GM12878 (cell line): Measurements from ENCODE around the gene B3GALT4. TPM values are rescaled to one million over a fixed set of nuclear protein-coding genes. Genes with fewer than 3 reads are reported as not detected.

Experiments used
- ATAC-seq: fragments of 200-7000 bp; cut with Tn5 transposase; 3 replicates; pipeline ENCODE4 v1.9.1; 2020; ENCODE audit warnings: mild to moderate bottlenecking, moderate library complexity
- BruUV-seq: library from RNA; stranded (reverse); fragments of 400-500 nt; replicated peaks from 2 replicates; lab custom pipeline; 2021; lab: Mats Ljungman, UMichigan
- CTCF ChIA-PET: fragments of 300-600 bp; sonication (Branson Sonifier 250); formaldehyde crosslinking; extraction: SDS; loops from one replicate; lab custom pipeline; 2021; ENCODE audit warnings: inconsistent platforms; lab: Yijun Ruan, JAX
- POLR2A ChIA-PET: fragments of 350-600 bp; formaldehyde crosslinking; extraction: SDS; loops from one replicate; lab custom pipeline; 2021; ENCODE audit warnings: inconsistent platforms; lab: Charles Lee
- RAD21 ChIA-PET: fragments of 300-600 bp; sonication (Branson Sonifier 250); formaldehyde crosslinking; loops from one replicate; lab custom pipeline; 2023; ENCODE audit warnings: antibody characterized with exemption; ENCODE audit not compliant: unreplicated experiment; lab: Charles Lee
- SMC1A ChIA-PET: fragments of 300-600 bp; sonication (Branson Sonifier 250); formaldehyde crosslinking; loops from one replicate; lab custom pipeline; 2023; ENCODE audit not compliant: unreplicated experiment, uncharacterized antibody; lab: Charles Lee
- DNase-seq: peaks from one replicate; pipeline ENCODE4 v3.0.0-alpha.2; 2011; ENCODE audit warnings: low read depth, low spot score
- FAIRE-seq: peaks from 3 replicates; lab custom pipeline; 2011; peaks lifted over from hg19 to GRCh38; lab: Jason Lieb, UNC
- H2AFZ ChIP-seq: 2 replicates; pipeline ENCODE4 v1.6.0; 2011; ENCODE audit warnings: low read depth, low read length, control low read depth; ENCODE audit not compliant: control insufficient read depth
- H3K27ac ChIP-seq: 2 replicates; pipeline ENCODE4 v1.5.1; 2011; ENCODE audit warnings: control low read depth; ENCODE audit not compliant: control insufficient read depth, insufficient read depth
- H3K27me3 ChIP-seq, 2 experiments: replicated peaks in 1 of 2; 2 replicates each; pipeline versions ENCODE4 v1.6.0 to v1.6.1; 2011; ENCODE audit warnings: low read length in 1 of 2; ENCODE audit not compliant: control insufficient read depth in 2 of 2, insufficient read depth in 2 of 2
- H3K36me3 ChIP-seq, 2 experiments: 2 replicates each; pipeline ENCODE4 v1.5.1; 2011; ENCODE audit warnings: low read length in 1 of 2; ENCODE audit not compliant: control insufficient read depth in 2 of 2, insufficient read depth in 2 of 2
- H3K4me1 ChIP-seq: 2 replicates; pipeline ENCODE4 v1.6.1; 2011; ENCODE audit warnings: mild to moderate bottlenecking, low read length, moderate library complexity, mixed read lengths; ENCODE audit not compliant: control insufficient read depth, insufficient read depth
- H3K4me2 ChIP-seq: 2 replicates; pipeline ENCODE4 v1.6.0; 2011; ENCODE audit warnings: control low read depth; ENCODE audit not compliant: control insufficient read depth, insufficient read depth
- H3K4me3 ChIP-seq: fragments of 200-600 bp; sonication (generic); 2 replicates; pipeline ENCODE4 v1.5.1; 2016
- H3K79me2 ChIP-seq: 2 replicates; pipeline ENCODE4 v1.6.0; 2011; ENCODE audit warnings: low read length; ENCODE audit not compliant: control insufficient read depth, insufficient read depth
- H3K9ac ChIP-seq: 2 replicates; pipeline ENCODE4 v1.8.0; 2011; ENCODE audit warnings: low read length, control low read depth, mixed read lengths; ENCODE audit not compliant: control insufficient read depth, insufficient read depth
- H3K9me3 ChIP-seq: replicated peaks from 3 replicates; pipeline ENCODE4 v1.5.1; 2011; ENCODE audit warnings: mild to moderate bottlenecking, low read length; ENCODE audit not compliant: control insufficient read depth, insufficient read depth
- H4K20me1 ChIP-seq: 2 replicates; pipeline ENCODE4 v1.6.0; 2011; ENCODE audit not compliant: control insufficient read depth, insufficient read depth
- BHLHE40 ChIP-seq, 2 experiments: fragments of 450-650 bp in 1 of 2; IDR thresholded peaks; 2 replicates each; pipeline ENCODE4 v1.6.1; 2011 to 2017; ENCODE audit warnings: low read depth in 2 of 2, borderline replicate concordance in 1 of 2, improper control_type of control experiment in 1 of 2, low read length in 1 of 2, mild to moderate bottlenecking in 1 of 2
- HDAC2 ChIP-seq: fragments of 200-600 bp; sonication (generic); IDR thresholded peaks from 2 replicates; pipeline ENCODE4 v1.6.1; 2017
- JUNB ChIP-seq: IDR thresholded peaks from 2 replicates; pipeline ENCODE4 v1.6.1; 2016; ENCODE audit warnings: antibody characterized with exemption, mild to moderate bottlenecking
- KDM1A ChIP-seq: fragments of 200-600 bp; sonication (generic); IDR thresholded peaks from 2 replicates; pipeline ENCODE4 v1.6.1; 2016; ENCODE audit warnings: borderline replicate concordance
- NR2F1 ChIP-seq: fragments of 450-650 bp; conservative IDR thresholded peaks from 2 replicates; pipeline ENCODE4 v1.6.1; 2017; ENCODE audit warnings: mild to moderate bottlenecking
- RFX5 ChIP-seq: IDR thresholded peaks from 2 replicates; pipeline ENCODE4 v1.6.1; 2011; ENCODE audit warnings: low read depth, low read length, improper control_type of control experiment
- RUNX3 ChIP-seq: IDR thresholded peaks from 2 replicates; pipeline ENCODE4 v1.6.1; 2012; ENCODE audit warnings: low read length, inconsistent platforms
- WGBS: methylation state at CpG from one replicate; pipeline ENCODE4 v1.1.6; 2016; ENCODE audit warnings: low lambda C conversion rate; ENCODE audit not compliant: insufficient replicate concordance, insufficient coverage; ENCODE audit errors: missing lambda C conversion rate; 5-methylcytosine and 5-hydroxymethylcytosine counted together
- in situ Hi-C: fragments of 300-500 bp; cut with MboI; formaldehyde crosslinking; loops from 9 replicates; pipeline ENCODE4 v1.14.3; 2018; ENCODE audit warnings: mixed read lengths
- intact Hi-C: fragments of 100-400 bp; cut with micrococcal nuclease; formaldehyde crosslinking; loops from one replicate; pipeline ENCODE4 v1.14.2; 2022; ENCODE audit not compliant: unreplicated experiment
- polyA plus RNA-seq, 11 experiments: library from polyadenylated mRNA; depleted of rRNA in 4 of 11; unstranded in 6 of 11; stranded (reverse) in 5 of 11; fragments of >200 nt; fragmentation: Nextera tagmentation in 4 of 11; fragmentation: Illumina TruSeq in 1 of 11; extraction: Ambion mirVana in 4 of 11; extraction: Trizol in 1 of 11; gene quantifications; 1 replicate in 1 of 11; 2 replicates in 10 of 11; pipeline versions ENCODE4 v1.2.1 to v1.2.3, GENCODE V29; 2011 to 2016; ENCODE audit warnings: inconsistent platforms in 2 of 11, missing spikeins in 2 of 11, low read depth in 1 of 11
- total RNA-seq, 4 experiments: library from RNA; depleted of rRNA in 3 of 4; stranded (reverse); fragments of >200 nt in 3 of 4; fragmentation: Illumina TruSeq in 1 of 4; extraction: Trizol in 1 of 4; gene quantifications; 2 replicates each; pipeline versions ENCODE4 v1.2.1 to v1.2.3, GENCODE V29; 2013 to 2021
- TF ChIP-seq, protein P1 (sequence below), 3 experiments: IDR thresholded peaks in 2 of 3; conservative IDR thresholded peaks in 1 of 3; 2 replicates each; pipeline ENCODE4 v1.5.1; 2011; ENCODE audit warnings: low read depth in 3 of 3, low read length in 3 of 3, mild to moderate bottlenecking in 3 of 3, control low read depth in 2 of 3, moderate library complexity in 2 of 3, inconsistent platforms in 1 of 3, mixed read lengths in 1 of 3; ENCODE audit not compliant: control insufficient read depth in 2 of 3, insufficient read depth in 1 of 3; ENCODE audit errors: extremely low read depth in 1 of 3

The B3GALT4 gene
- total and polyA plus RNA-seq, 10 of the 15 experiments (the other 5 are each of a cell fraction or from before 2014, with no cell fraction given): 0.27 to 8.2 (median 2.6) TPM

DNA sequence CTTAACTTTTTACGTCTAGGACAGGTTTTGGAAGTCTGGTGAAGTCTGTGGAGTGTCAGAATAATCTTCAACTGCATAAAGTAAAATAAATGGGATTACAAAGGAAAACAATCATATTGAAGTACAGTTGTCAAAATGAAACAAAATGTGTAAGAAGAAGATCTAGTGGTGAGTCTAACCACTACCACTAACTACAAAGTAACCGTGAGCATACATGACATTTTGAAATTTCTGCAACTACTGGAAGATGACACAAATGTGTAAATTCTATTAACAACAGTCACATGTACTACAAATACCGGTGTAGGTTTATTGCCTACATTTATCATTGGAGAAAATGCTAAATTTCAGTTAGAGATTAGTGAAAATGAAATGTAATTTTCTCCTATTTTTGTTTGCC is 35.0 kb upstream of the B3GALT4 start:
- FAIRE-seq: peak; percentile 92

More for the DNA sequence above, 35.0 kb upstream of the B3GALT4 start:
- intact Hi-C loops: no loop called here
- in situ Hi-C loops: no loop called here
- POLR2A ChIA-PET: no interaction called here
- Histone ChIP-seq H3K27ac (no peak overlapping the region), H3K79me2 (no peaks in the 10 kb centered on the region), H3K27me3 (no peaks in the 10 kb centered on the region; a peak in 1 of 4 replicates), H3K4me1 (no peaks in the 10 kb centered on the region), H3K9me3 (no peaks in the 10 kb centered on the region), H2AFZ (no peak overlapping the region), H3K36me3 (no peaks in the 10 kb centered on the region), H3K4me2 (no peak overlapping the region), H4K20me1 (no peaks in the 10 kb centered on the region), H3K9ac (no peak overlapping the region), H3K4me3 (no peak overlapping the region)
- RAD21 ChIA-PET: no interaction called here
- TF ChIP-seq RUNX3 (peak; percentile 39; the same call in 1 of the 2 replicates), BHLHE40 (IDR thresholded peaks at IDR 0.05; ENCODE audit: borderline replicate concordance in 1 of 2, low read depth in 2 of 2, low read length in 1 of 2) (peak in 1 of 2 experiments; percentile 14; a peak in 1 of 4 replicates), JUNB (peak; percentile 38), HDAC2 (no peak), NR2F1 (no peak), RFX5 (no peak), KDM1A (no peak)
- TF ChIP-seq, protein P1, sequence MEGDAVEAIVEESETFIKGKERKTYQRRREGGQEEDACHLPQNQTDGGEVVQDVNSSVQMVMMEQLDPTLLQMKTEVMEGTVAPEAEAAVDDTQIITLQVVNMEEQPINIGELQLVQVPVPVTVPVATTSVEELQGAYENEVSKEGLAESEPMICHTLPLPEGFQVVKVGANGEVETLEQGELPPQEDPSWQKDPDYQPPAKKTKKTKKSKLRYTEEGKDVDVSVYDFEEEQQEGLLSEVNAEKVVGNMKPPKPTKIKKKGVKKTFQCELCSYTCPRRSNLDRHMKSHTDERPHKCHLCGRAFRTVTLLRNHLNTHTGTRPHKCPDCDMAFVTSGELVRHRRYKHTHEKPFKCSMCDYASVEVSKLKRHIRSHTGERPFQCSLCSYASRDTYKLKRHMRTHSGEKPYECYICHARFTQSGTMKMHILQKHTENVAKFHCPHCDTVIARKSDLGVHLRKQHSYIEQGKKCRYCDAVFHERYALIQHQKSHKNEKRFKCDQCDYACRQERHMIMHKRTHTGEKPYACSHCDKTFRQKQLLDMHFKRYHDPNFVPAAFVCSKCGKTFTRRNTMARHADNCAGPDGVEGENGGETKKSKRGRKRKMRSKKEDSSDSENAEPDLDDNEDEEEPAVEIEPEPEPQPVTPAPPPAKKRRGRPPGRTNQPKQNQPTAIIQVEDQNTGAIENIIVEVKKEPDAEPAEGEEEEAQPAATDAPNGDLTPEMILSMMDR (IDR thresholded peaks at IDR 0.05 in 2 of 3, conservative IDR thresholded peaks at IDR 0.05 in 1 of 3; ENCODE audit: control insufficient read depth in 2 of 3, extremely low read depth in 1 of 3, insufficient read depth in 1 of 3, low read depth in 3 of 3, low read length in 3 of 3): no peak
- peak; percentile 65 for ATAC-seq
- CTCF ChIA-PET: no interaction called here
- BruUV-seq: no TSS peak
- SMC1A ChIA-PET: no interaction called here
- WGBS: 3% methylated on average over 3 of the region's 3 CpGs
- DNase-seq: no peak
